EH (cell line): ENCODE measurements around the gene IST1.

Experiments
- DNase-seq: peaks from one replicate; pipeline ENCODE4 v3.0.0-alpha.2; 2015; ENCODE audit warnings: low read depth

IST1 gene

DNA sequence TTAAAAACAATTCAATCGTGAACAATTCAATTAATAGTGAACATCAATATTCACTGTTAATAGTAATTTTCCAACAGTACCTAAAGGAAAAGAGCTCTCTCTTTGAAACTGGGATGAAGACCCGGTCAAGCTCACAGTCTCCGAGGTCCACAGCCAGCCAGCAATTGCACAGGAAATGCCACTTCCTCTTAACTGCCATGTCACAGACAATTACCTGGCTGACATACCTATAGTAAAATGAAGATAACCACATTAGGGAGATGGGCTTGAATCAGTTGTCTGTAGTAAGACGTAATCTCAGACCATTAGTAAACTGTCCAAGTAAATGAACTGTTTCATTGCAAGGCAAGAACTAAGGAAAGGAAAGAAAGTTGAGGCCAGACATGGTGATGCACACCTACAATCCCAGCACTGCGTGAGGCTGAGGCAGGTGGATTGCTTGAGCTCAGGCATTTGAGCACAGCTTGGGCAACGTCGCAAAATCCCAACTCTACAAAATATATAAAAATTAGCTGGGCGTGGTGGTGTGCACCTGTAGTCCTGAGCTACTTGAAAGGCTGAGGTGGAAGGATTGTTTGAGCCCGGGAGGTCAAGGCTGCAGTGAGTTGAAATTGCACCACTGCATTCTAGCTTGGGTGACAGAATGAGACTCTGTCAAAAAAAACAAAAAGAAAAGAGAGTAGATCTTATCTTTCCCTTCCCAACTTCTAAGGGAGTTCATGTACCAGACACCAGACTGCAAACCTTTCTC lies 68.0 kb downstream of the IST1 start:
- no peak for DNase-seq

DNA sequence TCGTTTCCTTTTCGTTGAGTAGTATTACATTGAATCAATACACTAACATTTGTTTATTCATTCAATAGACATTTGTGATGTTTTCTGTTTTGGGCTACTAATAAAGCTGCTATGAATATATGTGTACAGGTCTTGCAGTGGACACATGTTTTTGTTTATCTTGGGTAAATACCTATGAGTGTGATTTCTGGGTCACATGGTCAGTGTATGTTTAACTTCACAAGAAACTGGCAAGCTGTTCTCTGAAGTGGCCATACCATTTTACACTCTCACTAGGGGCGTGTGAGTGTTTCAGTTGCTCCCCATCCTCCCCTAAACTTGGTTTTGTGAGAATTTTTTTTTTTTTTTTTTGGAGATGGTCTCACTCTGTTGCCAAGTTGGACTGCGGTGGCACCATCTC lies 69.9 kb downstream of the IST1 start:
- DNase-seq, result no peak

DNA sequence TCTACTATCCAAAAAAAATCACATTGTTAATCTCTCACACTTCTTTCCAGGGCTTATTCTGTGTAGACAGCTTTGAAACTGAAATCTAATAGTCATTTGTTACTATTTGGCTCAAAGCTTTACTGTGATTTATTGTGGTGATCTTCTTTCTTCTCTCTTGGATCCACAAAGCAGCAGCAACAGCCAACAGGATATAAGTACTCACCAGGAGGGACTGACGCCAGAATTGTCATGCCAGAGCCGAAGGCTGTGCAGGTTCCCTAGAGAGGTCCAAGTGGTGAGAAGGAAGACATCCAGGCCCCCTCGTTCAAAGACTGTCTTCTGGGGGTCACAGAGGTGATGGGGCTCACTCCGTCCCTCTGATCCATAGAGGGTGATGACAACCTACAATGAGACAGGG lies 71.6 kb downstream of the IST1 start:
- DNase-seq, result no peak

DNA sequence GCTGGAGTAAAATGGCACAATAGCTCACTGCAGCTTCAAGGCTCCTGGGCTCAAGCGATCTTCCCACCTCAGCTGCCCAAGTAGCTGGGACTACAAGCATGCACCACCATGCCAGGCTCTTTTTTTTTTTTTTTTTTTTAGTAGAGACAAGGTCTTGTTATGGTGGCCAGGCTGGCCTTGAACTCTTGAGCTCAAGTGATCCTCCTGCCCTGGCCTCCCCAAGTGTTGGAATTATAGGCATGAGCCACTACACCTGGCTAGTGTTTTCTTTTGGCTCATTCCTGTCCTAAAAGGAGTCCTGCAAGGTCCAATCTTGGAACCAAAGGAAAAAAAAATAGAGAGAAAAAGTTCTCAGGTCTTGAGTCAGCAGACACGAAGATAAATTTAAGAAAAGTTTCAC lies 74.0 kb downstream of the IST1 start:
- DNase-seq, result no peak

DNA sequence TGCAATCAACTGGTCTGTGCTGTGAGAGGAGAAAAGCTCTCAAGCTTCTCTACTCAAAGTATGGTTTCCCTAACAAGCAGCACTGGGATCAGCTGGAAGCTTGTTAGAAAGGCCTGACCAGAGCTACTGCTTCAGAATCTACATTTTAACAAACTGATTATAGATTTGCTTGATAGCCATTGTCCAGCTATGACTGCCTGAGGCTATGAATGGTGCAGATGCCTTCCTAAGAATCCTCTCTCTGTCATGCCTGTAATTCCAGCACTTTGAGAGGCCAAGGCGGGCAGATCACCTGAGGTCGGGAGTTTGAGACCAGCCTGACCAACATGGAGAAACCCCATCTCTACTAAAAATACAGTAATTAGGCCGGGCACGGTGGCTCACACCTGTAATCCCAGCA lies 76.2 kb downstream of the IST1 start:
- no peak for DNase-seq

DNA sequence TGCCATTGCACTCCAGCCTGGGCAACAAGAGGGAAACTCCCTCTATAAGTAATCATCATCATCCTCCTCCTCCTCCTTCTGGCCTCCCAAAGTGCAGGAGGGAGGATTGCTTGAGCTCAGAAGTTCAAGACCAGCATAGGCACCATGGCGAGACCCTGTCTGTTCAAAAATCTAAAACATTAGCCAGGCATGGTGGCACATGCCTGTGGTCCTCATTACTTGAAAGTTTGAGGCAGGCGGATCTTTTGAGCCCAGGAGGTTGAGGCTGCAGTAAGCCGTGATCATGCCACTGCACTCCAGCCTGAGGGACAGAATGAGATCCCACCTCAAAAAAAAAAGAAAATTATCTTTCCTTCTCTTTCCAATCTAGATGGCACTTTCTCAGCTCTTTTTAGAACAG lies 77.0 kb downstream of the IST1 start:
- no peak for DNase-seq

DNA sequence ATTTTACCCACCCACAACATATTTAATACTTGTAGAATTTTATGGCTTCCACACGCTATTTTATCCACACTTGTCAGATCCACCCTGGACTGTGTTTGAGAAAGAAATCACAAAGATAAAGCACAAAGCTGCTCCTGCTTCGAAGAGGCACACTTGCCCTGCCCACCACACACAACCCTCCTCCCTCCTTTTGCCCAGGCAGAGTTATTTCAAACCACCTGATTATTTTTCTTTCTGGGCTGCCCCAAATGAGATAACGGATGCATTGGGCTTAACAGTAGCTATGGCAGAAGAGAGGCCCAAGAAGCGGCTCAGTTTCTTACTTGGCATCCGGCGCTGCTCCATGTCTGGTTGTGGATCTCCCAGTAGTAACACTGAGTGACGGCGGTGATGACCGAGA lies 77.7 kb downstream of the IST1 start:
- no peak for DNase-seq

DNA sequence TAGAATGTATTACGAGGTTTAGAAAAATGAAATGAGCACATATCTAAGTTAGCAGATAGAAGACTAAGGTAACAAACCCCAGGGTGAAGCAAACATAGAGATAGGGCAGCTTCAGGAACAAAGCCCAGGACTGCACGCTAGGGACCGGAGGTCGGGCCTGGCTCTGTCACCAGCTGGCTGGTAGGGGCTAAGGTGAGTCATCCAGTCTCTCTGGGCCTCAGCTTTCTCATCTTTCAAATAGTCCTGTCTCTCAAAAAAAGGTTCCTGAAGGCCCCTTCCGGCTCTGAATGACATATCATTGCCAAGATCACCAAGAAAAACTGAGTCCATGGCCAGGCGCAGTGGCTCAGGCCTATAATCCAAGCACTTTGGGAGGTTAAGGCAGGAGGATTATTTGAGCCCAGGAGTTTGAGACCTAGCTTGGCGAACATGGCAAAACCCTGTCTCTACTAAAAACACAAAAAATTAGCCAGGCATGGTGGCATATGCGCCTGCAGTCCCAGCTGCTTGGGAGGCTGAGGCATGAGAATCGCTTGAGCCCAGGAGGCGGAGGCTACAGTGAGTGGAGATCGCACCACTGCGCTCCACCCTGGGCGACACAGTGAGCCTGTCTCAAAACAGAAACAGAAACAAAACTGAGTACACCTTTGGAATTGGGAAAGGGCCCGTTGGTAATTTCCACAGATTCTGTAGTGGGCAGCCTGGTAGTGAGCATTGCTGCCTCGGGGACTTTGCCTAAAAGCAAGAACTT lies 78.9 kb downstream of the IST1 start:
- no peak for DNase-seq
